Panc1 (cell line): ENCODE data around the gene ODF4. TPM values are rescaled to one million over a fixed set of nuclear protein-coding genes. Genes with fewer than 3 reads are reported as not detected.

Source experiments
- ATAC-seq: fragments of 200-7000 bp; cut with Tn5 transposase; 2 replicates; pipeline ENCODE4 v1.9.1; 2020; ENCODE audit warnings: mild to moderate bottlenecking, moderate library complexity
- BruUV-seq: library from RNA; stranded (reverse); fragments of 400-500 nt; replicated peaks from 2 replicates; lab custom pipeline; 2021; lab: Mats Ljungman, UMichigan
- CTCF ChIA-PET: fragments of 300-600 bp; sonication (Branson Sonifier 250); formaldehyde crosslinking; loops from one replicate; lab custom pipeline; 2022; ENCODE audit warnings: antibody characterized with exemption; lab: Charles Lee
- POLR2A ChIA-PET: fragments of 300-600 bp; sonication (Branson Sonifier 250); formaldehyde crosslinking; loops from one replicate; lab custom pipeline; 2022; ENCODE audit warnings: antibody characterized with exemption; lab: Charles Lee
- DNase-seq: peaks from one replicate; pipeline ENCODE4 v3.0.0-alpha.2; 2010; ENCODE audit warnings: low read depth, low spot score
- H3K27ac ChIP-seq: 2 replicates; pipeline ENCODE4 v1.5.1; 2011; ENCODE audit warnings: mild to moderate bottlenecking, low read length, inconsistent platforms
- H3K27me3 ChIP-seq: fragments of 200-500 bp; sonication (Bioruptor generic); 2 replicates; pipeline ENCODE4 v1.6.0; 2014; ENCODE audit warnings: low read length, inconsistent platforms; ENCODE audit not compliant: control insufficient read depth, insufficient read depth
- H3K36me3 ChIP-seq: fragments of 200-500 bp; sonication (Bioruptor generic); 2 replicates; pipeline ENCODE4 v1.5.1; 2014; ENCODE audit warnings: inconsistent platforms, mild to moderate bottlenecking, low read length, moderate library complexity; ENCODE audit not compliant: control insufficient read depth, insufficient read depth
- H3K4me1 ChIP-seq: 2 replicates; pipeline ENCODE4 v1.5.1; 2011; ENCODE audit warnings: inconsistent platforms, mild to moderate bottlenecking, low read length, moderate library complexity; ENCODE audit not compliant: control insufficient read depth, insufficient read depth
- H3K4me3 ChIP-seq, 2 experiments: 2 replicates each; pipeline ENCODE4 v1.5.1; 2011 to 2012; ENCODE audit warnings: low read depth in 2 of 2, low read length in 2 of 2, mild to moderate bottlenecking in 2 of 2, inconsistent platforms in 1 of 2, moderate library complexity in 1 of 2
- H3K9me3 ChIP-seq: fragments of 200-500 bp; sonication (Bioruptor generic); 2 replicates; pipeline ENCODE4 v1.5.1; 2014; ENCODE audit warnings: low read depth, mild to moderate bottlenecking, inconsistent platforms, low read length, moderate library complexity; ENCODE audit not compliant: control insufficient read depth, insufficient read depth
- POLR2AphosphoS5 ChIP-seq: IDR thresholded peaks from 2 replicates; pipeline ENCODE4 v1.6.1; 2012; ENCODE audit warnings: mild to moderate bottlenecking, low read depth, low read length, moderate library complexity
- SIN3A ChIP-seq: IDR thresholded peaks from 2 replicates; pipeline ENCODE4 v1.6.1; 2012; ENCODE audit warnings: low read depth, mild to moderate bottlenecking, low read length, moderate library complexity, borderline replicate concordance; ENCODE audit not compliant: insufficient read depth
- TCF7L2 ChIP-seq: IDR thresholded peaks from 2 replicates; pipeline ENCODE4 v1.6.1; 2011; ENCODE audit warnings: mild to moderate bottlenecking, low read depth, low read length, inconsistent platforms
- in situ Hi-C: cut with HindIII; loops from 2 replicates; pipeline ENCODE4 v1.10.0; 2016; ENCODE audit warnings: low sequenced_read_pairs, low pct_unique_long_range_greater_than_20kb
- intact Hi-C: fragments of 100-400 bp; cut with micrococcal nuclease; formaldehyde crosslinking; loops from one replicate; pipeline ENCODE4 v1.10.0; 2022; ENCODE audit not compliant: unreplicated experiment
- total RNA-seq: library from RNA; stranded (reverse); gene quantifications from one replicate; pipeline ENCODE4 v1.2.1, GENCODE V29; 2021; ENCODE audit not compliant: unreplicated experiment
- TF ChIP-seq, protein P1 (sequence below), 2 experiments: IDR thresholded peaks; 2 replicates each; pipeline ENCODE4 v1.6.1; 2011 to 2012; ENCODE audit warnings: low read depth in 2 of 2, control low read depth in 1 of 2, low read length in 1 of 2, mild to moderate bottlenecking in 1 of 2, moderate library complexity in 1 of 2; ENCODE audit not compliant: insufficient read depth in 1 of 2
- TF ChIP-seq, protein P2 (sequence below): fragments of 450-650 bp; IDR thresholded peaks from 2 replicates; pipeline ENCODE4 v1.5.1; 2017; ENCODE audit warnings: mild to moderate bottlenecking

Gene ODF4
- total RNA-seq, 1 experiment from 2014 or later, result not detected

DNA sequence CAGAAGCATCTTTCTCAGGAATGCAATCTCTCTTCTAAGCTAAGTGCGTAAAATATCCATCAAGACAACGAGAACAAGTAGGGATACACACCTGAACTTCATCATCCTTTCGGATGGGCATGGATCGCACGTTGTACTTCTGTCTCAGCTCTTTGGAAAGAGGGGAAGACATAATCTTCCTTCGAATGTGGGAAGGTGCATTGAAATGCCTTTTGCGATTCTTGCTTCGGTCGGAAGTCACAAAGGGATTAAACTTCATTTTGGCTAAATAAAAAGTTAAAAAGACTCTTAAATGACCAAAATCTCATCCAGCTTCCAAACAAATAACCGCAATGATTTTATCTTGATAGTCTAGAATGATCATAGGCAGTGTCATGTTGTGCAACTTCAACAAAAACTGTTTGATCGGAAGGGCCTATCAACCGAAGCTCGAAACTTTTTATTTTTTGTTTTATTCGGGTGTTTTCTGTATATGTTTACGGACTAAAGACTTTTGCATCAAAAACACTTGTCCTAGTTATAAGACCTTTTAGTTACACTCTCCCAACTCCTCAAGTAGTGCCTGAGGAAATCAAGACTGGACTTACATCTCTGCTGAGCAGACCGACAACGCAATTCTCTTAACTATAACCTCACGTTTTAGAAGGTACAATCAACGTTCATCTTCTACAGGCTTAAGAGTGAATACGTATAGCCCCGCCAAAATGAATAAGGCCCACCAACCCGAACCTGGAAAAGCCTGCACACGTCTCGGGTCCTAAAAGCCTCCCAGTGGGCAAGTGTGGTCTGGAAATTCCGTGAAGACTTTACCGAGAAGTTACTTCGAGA is 42.6 kb downstream of the ODF4 start:
- in situ Hi-C loops, result no loop called here
- peaks cover 39% of the 10 kb centered on the region for H3K36me3 ChIP-seq

GRCh38 chr17:8382880-8383142 is 43.2 kb downstream of the ODF4 start:
- TF ChIP-seq SIN3A (no peak; the same call in 1 of the 2 replicates), TCF7L2 (no peak), POLR2AphosphoS5 (no peak)
- TF ChIP-seq, protein P1, sequence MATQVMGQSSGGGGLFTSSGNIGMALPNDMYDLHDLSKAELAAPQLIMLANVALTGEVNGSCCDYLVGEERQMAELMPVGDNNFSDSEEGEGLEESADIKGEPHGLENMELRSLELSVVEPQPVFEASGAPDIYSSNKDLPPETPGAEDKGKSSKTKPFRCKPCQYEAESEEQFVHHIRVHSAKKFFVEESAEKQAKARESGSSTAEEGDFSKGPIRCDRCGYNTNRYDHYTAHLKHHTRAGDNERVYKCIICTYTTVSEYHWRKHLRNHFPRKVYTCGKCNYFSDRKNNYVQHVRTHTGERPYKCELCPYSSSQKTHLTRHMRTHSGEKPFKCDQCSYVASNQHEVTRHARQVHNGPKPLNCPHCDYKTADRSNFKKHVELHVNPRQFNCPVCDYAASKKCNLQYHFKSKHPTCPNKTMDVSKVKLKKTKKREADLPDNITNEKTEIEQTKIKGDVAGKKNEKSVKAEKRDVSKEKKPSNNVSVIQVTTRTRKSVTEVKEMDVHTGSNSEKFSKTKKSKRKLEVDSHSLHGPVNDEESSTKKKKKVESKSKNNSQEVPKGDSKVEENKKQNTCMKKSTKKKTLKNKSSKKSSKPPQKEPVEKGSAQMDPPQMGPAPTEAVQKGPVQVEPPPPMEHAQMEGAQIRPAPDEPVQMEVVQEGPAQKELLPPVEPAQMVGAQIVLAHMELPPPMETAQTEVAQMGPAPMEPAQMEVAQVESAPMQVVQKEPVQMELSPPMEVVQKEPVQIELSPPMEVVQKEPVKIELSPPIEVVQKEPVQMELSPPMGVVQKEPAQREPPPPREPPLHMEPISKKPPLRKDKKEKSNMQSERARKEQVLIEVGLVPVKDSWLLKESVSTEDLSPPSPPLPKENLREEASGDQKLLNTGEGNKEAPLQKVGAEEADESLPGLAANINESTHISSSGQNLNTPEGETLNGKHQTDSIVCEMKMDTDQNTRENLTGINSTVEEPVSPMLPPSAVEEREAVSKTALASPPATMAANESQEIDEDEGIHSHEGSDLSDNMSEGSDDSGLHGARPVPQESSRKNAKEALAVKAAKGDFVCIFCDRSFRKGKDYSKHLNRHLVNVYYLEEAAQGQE (IDR thresholded peaks at IDR 0.05; ENCODE audit: insufficient read depth in 1 of 2, low read depth in 2 of 2, low read length in 1 of 2), result no peak
- TF ChIP-seq, protein P2, sequence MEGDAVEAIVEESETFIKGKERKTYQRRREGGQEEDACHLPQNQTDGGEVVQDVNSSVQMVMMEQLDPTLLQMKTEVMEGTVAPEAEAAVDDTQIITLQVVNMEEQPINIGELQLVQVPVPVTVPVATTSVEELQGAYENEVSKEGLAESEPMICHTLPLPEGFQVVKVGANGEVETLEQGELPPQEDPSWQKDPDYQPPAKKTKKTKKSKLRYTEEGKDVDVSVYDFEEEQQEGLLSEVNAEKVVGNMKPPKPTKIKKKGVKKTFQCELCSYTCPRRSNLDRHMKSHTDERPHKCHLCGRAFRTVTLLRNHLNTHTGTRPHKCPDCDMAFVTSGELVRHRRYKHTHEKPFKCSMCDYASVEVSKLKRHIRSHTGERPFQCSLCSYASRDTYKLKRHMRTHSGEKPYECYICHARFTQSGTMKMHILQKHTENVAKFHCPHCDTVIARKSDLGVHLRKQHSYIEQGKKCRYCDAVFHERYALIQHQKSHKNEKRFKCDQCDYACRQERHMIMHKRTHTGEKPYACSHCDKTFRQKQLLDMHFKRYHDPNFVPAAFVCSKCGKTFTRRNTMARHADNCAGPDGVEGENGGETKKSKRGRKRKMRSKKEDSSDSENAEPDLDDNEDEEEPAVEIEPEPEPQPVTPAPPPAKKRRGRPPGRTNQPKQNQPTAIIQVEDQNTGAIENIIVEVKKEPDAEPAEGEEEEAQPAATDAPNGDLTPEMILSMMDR, result no peak
- ChIA-PET CTCF (interaction anchor here (0.5 kb wide), 1 partner anchor 287 kb away, joined by 5 read pairs; no protein-coding TSS in a partner anchor), POLR2A (no interaction called here)
- peak overlapping the region; percentile 92 for H3K27ac ChIP-seq
- H3K27me3 ChIP-seq, result no peaks in the 10 kb centered on the region
- H3K4me1 ChIP-seq, result peaks cover 40% of the 10 kb centered on the region
- in situ Hi-C loops (no loop called here), intact Hi-C loops (loop anchor here (5.0 kb wide), 1 partner anchor 364 kb away; no protein-coding TSS in a partner anchor)
- peak overlapping the region; percentile 68 to 99 for H3K4me3 ChIP-seq
- H3K9me3 ChIP-seq, result no peaks in the 10 kb centered on the region
- no peak for ATAC-seq
- DNase-seq, result no peak
- peaks cover 34% of the 10 kb centered on the region for H3K36me3 ChIP-seq
- no TSS peak for BruUV-seq

More for the DNA sequence above, 42.6 kb downstream of the ODF4 start:
- CTCF ChIA-PET, result interaction anchor here (0.5 kb wide), 1 partner anchor 287 kb away, joined by 5 read pairs; no protein-coding TSS in a partner anchor
- Histone ChIP-seq H3K27ac (peak overlapping the region; percentile 92), H3K4me1 (peaks cover 44% of the 10 kb centered on the region), H3K9me3 (no peaks in the 10 kb centered on the region), H3K27me3 (no peaks in the 10 kb centered on the region), H3K4me3 (peak overlapping the region; percentile 68 to 99)
- DNase-seq (no peak), ATAC-seq (no peak)
- TF ChIP-seq, protein P2, result no peak
- TF ChIP-seq POLR2AphosphoS5 (no peak), SIN3A (no peak), TCF7L2 (no peak)
- TF ChIP-seq, protein P1 (IDR thresholded peaks at IDR 0.05; ENCODE audit: insufficient read depth in 1 of 2, low read depth in 2 of 2, low read length in 1 of 2), result no peak
- POLR2A ChIA-PET, result interaction anchor here (0.6 kb wide), 1 partner anchor 34 kb away, joined by 6 read pairs; no protein-coding TSS in a partner anchor
- BruUV-seq, result TSS peak; percentile 81
- intact Hi-C loops, result loop anchor here (5.0 kb wide), 1 partner anchor 365 kb away; no protein-coding TSS in a partner anchor
